HG03108 (cell line): ENCODE results near the gene CPXCR1.
"Not testable (repeated sequence)": the region's sequence is repeated elsewhere in the genome, so short reads cannot be mapped to it uniquely, and the experiment has no call there.

Experiments
- ATAC-seq: cut with Tn5 transposase; IDR thresholded peaks from one replicate; pipeline ENCODE4 v1.9.1; 2021; ENCODE audit warnings: moderate library complexity; ENCODE audit not compliant: unreplicated experiment

CPXCR1 gene

GRCh38 chrX:88746925-88747324, at the start of gene CPXCR1:
Gene CPXCR1, plus strand, starts transcription at chrX:88747225. Its CDS starts 6,190 bp downstream, at chrX:88753415.
- no peak for ATAC-seq

DNA sequence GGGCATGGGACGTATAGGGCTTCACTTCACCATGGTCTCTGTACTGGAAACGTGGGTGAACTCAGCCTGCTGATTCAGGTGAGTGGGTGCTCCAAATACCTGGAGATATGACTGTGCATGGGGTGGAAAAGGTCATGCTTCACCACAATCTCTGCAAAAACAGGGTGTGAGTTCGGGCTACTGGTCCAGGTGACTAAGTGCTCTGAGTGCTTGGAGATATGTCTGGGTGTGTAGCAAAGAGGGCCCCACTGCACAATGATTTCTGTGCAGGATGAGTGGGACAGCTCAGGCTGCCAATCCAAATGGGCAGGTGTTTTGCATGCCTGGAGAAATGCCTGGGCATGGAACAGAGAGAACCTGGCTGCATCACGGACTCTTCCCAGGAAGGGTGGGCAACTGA, 11.2 kb upstream of the CPXCR1 start:
- ATAC-seq, result no peak

GRCh38 chrX:88746215-88746614, 810 bp upstream of the CPXCR1 start:
- not testable (repeated sequence) for ATAC-seq

DNA sequence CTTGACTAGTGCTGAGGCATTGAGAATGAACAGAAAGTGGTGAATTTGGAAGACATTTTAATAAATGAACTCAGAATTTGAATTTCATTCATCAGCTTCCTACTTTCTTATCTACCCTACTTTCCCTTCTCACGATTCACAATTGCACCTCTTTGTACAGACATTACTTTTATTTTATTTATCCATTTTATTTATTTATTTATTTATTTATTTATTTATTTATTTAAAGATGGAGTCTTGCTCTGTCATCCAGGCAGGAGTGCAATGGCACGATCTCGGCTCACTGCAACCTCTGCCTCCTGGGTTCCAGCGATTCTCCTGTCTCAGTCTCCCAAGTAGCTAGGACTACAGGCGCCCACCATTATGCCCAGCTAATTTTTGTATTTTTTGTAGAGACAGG, 5.3 kb downstream of the CPXCR1 start:
- not testable (repeated sequence) for ATAC-seq

DNA sequence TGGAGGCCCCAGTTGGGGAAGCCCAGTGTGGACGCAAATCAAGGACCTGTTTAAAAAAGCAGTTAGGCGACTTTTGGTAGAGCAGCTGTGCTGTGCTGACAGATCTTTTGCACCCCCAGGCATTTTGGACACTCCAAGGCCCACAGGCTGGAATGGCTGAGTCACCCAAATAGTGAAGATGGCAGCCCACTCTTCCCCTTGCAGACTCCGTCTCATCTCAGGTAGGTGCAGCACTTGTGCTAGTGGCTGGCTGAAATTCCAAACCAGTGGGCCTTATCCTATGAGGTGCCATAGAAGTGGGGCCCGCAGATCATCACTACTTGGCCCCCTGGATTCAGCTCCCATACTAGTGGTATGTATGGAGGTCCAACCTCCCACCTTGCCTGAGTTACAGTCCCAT, 42.8 kb downstream of the CPXCR1 start:
- ATAC-seq, result no peak
